ENCODE results near the gene MAML2.

MAML2 gene

GRCh38 chr11:96339706-96340554 lies 3.1 kb downstream of the MAML2 start:
- no peak for DNase-seq (ENCODE audit: low read depth in 2 of 2)

GRCh38 chr11:96338910-96339705 lies 3.9 kb downstream of the MAML2 start:
- DNase-seq (ENCODE audit: low read depth in 2 of 2) = peak in 1 of 2 donors; percentile 30

- DNase-seq (ENCODE audit: low read depth in 2 of 2) = peak; percentile 32 to 48
Measured at GRCh38 chr11:96337541-96338431, 5.2 kb downstream of the MAML2 start.

DNA sequence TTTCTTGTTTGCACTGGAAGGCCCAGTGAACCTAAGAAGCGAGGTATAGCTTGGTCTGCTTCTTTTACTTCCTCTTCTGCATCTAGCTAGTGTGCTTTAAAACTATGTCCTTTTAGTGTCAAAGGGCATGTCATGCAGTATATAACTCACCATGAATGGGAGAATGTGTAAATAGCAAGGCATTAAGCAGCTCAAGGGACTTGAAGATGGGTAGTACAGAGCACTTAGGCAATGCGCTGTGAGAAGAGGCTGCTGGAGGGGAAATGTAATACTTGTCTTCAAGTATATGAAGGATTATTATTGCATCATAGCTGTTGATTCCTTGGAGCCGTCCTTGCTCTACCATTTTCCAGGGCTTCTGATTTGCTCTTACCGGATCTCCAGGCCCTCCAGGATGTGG lies 7.6 kb downstream of the MAML2 start:
- DNase-seq (ENCODE audit: low read depth in 2 of 2) = no peak

DNA sequence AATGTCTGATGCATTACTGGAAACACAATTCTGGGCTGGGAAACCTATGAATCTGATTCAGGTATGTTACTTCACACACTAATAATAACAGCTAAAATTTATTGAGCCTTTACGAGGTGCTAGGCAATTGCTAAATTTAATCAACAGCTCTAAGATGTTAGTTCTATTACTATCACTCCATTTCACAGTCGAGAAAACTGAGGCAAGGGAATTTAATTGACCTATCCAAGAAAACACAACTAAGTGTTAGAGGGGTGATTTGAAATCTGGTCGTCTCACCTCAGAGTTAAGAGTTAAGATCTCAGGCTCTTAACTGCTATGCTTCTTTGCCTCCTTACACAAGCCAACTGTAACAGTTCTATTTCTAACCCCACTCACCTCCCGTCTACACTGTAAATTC lies 8.8 kb downstream of the MAML2 start:
- DNase-seq (ENCODE audit: low read depth in 2 of 2) = no peak

DNA sequence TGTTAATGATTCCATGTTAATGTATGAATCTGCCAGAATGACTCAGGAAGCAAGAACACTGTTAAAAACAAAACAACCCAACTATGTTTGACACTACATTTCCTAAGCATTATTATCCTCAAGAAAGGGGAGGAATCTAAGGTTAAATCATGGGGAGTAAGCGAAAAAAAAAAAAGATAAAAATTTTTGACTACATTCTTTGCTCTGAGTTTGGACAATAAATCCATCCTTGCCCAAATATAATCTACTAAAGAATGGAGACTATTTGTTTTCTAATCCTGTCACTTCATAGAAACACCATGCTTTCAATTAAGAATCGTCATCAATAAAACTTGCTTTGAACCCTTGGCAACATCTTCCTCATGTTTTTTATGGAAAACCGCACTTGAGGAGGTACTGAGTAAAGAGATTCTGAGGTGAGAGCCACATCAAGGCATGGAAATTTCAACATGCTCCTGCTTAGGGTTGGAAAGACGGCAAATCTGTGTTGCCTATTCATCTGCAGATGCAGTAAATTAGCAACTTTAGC lies 9.7 kb downstream of the MAML2 start:
- no peak for DNase-seq (ENCODE audit: low read depth in 2 of 2)

DNA sequence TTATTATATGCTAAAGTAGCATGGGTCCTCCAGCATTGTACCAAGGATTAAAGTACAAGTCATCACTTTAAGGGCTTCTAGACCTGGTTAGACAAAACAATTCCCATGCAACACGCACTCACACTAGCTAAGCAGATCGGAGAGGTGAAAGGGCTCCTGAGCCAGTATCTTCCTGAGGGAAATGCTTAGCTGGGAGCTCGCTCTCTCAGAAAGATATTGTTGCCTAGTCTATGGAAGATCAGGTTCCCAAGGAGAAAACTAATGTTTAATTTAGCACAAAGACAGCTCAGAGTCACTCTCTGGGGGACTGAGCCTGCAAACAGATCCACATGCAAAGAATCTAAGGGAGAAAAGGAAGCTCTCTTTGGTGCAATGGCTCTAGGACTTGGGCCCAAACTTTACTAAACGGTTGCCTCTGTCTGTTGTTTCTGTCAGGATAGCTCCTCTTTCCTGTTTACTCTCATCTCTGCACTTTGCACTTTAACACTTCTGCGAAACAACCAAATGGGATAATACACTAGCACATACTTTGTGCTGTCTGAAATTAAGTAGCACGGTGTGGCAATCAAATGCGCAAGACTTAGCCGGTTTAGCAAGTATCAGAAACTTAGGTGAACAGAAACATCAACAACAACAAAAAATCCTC lies 10.7 kb downstream of the MAML2 start:
- no peak for DNase-seq (ENCODE audit: low read depth in 2 of 2)

- DNase-seq (ENCODE audit: low read depth in 2 of 2) = no peak
Measured at GRCh38 chr11:96331699-96332116, 11.3 kb downstream of the MAML2 start.

DNA sequence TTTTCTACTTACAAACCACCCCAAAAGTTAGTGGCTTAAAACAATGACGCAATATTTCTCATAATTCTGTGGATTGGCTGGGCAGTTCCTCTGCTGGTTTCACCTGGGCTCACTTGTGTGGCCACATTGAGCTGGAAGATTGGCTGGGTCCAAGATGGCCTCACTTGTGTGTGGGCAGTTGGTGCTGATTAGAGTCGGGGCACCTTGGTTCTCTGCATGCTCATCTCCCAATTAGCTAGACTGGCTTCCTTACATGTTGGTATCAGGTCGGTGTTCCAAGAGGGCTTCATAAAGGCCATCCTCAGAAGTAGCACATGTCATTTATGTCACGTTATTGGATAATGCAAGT lies 12.5 kb downstream of the MAML2 start:
- no peak for DNase-seq (ENCODE audit: low read depth in 2 of 2)

DNA sequence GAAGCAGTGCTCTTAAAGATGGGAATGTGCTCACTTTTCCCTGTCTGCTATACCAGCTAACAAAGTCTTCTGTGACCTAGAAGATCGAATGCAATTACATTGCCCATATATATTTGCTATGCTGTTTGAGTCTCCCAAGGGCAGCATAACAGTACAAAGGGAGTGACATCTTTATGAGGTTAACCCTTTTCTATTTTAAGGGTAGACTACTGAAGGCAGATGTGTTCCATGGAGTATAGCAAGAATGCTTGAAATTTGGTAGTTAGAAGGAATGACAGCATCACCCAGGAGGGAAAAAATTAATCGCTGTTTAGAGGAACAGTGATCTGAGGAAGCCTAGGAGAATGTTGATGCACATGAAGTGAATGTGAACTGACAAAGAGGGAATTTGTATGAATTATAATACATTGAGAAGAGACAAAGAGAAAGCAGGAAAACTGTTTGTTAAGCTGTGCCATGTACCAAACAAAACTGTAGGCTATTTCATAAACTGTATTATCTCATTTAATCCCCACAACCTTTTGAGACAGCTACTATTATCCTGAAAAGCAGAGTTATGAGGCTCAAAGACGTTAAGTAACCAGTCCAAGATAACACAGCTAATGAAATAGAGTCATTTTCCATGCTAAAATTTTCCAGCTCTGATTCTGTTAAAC lies 13.0 kb downstream of the MAML2 start:
- DNase-seq (ENCODE audit: low read depth in 2 of 2) = no peak

DNA sequence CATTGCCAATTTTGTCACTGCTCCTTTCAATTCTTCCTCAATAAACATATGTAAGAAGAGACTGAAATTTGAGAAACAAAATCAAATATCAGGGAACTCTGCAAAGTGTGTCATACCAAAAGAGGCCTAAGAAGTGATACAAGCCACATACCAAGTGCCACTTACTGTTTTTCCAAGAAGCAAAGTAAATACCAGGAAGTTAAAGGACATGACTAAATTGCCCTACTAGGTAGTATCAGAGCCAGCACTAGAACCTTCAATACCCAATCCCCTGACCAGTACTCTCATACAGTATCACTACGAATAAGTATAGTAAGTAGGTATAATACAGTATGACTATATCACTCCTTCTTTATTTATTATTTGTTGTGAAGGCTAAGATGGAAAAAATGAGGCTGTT lies 13.6 kb downstream of the MAML2 start:
- no peak for DNase-seq (ENCODE audit: low read depth in 2 of 2)

DNA sequence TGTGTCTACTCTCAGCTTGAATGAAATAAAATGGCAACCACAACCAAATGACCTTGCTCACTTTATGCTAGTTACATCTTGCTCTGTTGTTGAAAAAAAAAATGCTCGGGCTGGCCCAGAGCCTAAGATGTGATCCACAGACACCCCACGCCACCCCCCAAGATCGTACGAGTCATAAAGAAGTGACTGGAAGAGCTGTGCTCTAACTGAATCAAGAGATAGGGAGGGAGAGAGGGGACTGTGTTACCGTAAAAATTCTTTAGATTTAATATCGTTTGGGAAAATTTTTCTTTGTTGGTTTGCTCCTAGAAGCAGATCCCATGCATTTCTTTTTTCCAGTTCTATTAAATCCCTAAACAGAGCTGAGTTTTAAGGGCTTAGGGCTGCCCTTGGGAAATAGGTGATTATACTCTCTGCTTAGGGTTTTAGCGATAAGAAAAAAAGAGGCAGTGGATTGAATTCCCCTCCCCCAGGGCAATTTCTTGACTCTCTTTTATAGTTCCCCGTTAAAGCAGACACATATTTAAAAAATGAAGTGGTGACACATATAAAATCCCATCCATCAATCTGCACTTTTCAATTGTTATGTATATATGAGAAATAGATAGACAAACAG lies 14.5 kb downstream of the MAML2 start:
- DNase-seq (ENCODE audit: low read depth in 2 of 2) = no peak

DNA sequence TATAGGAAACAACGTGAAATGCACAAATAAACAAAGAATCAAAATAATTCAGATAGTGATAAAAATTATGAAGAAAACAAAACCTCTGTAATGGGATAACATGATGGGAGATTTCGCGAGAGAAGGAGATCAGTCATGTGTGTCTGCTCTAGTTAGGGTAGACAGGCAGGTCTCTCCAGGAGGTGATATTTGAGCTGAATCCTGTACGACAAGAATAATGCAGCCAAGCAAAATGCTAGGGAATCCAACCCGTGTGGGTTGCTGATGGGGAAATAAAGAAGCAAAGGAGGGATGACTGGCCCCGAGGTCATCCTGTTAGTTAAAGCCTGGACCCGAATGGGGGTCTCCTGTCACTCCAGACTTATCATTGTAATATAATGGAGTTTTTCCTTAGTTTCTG lies 16.0 kb downstream of the MAML2 start:
- DNase-seq (ENCODE audit: low read depth in 2 of 2) = no peak

- DNase-seq (ENCODE audit: low read depth in 2 of 2) = no peak
Measured at GRCh38 chr11:96324912-96325311, 18.1 kb downstream of the MAML2 start.

- DNase-seq (ENCODE audit: low read depth in 2 of 2) = no peak
Measured at GRCh38 chr11:96323642-96323985, 19.4 kb downstream of the MAML2 start.

GRCh38 chr11:96322775-96323641 lies 20.0 kb downstream of the MAML2 start:
- no peak for DNase-seq (ENCODE audit: low read depth in 2 of 2)

DNA sequence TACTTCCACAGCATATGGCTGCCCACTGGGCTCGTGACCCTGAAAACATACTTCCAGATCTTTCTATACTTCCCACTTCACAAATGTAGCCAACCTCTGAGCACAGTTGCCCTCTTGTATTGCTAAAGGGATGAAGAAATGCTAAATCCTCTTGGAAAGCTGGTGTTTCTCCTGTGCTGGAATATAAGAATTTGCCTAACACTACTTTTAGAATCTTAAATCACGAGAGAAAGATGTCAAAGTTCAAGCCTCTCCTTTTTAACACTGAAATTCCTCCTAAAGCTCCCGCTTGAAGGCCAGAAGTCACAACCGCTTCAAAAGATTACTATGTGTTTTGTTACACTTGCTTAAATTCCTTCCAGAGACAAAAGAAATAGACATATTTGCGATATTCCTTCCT lies 21.9 kb downstream of the MAML2 start:
- no peak for DNase-seq (ENCODE audit: low read depth in 2 of 2)

- no peak for DNase-seq (ENCODE audit: low read depth in 2 of 2)
Measured at GRCh38 chr11:96319898-96320656, 22.9 kb downstream of the MAML2 start.

- DNase-seq (ENCODE audit: low read depth in 2 of 2) = no peak
Measured at GRCh38 chr11:96318850-96319249, 24.1 kb downstream of the MAML2 start.
